Stimulated activated CD4-positive, alpha-beta T cell treated with anti-CD3 and anti-CD28 coated beads, Interleukin-4, amount 100 ng/mL, for 24 hours (primary cell): ENCODE data around the gene GLIS1.

Experiments
- DNase-seq: peaks from one replicate; pipeline ENCODE4 v3.0.0-alpha.2; 2020

The GLIS1 gene

DNA sequence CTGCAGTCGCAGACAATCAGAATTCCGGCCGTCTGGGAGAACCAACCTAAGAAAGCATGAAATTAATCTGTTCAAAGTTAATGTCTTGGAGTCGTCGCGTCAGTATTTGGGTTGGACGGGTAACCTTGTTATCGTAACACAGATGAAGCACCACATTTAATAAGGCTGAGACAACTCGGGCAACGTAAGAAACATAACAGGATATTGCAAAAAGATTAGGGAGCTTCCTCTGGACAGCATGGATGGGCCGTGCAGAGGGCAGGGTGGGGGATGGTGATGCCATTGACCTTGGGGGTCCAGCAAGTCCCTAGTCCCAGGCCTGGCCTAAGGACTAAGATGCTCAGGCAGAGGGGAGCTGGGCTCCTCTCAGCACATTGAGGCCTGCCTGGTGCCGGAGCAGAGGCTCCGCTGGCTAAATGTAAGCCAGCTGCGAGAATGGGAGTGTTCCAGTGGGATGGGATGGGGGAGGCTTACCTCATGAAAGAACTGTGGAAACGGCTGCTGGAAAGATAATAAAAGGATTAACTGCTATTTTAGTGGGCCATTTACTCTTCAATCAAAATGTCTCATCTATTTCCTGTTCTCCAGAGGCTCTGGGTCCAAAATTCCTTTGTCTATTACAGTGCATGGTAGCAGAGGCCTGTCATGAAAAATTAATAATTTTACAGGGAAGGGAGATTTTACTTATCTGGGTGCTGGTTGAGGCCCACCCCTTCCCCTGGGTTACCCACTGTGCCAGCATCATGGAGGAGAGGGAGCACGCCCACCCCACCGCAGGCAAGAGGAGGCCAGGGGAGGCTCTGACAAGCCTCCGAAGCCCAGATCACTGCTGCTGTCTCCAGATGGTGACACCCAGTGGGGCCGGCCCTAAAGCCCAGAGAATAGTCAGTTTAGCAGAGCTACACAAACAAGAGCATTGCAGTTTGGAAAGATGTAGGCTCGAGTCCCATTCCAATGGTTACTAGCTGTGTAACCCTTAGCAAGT is 148.1 kb downstream of the GLIS1 start:
- DNase-seq = no peak

- DNase-seq = no peak
These were observed 148.9 kb downstream of the GLIS1 start for GRCh38 chr1:53590104-53590503.

- no peak for DNase-seq
These were observed 149.7 kb downstream of the GLIS1 start for GRCh38 chr1:53589043-53589887.

DNA sequence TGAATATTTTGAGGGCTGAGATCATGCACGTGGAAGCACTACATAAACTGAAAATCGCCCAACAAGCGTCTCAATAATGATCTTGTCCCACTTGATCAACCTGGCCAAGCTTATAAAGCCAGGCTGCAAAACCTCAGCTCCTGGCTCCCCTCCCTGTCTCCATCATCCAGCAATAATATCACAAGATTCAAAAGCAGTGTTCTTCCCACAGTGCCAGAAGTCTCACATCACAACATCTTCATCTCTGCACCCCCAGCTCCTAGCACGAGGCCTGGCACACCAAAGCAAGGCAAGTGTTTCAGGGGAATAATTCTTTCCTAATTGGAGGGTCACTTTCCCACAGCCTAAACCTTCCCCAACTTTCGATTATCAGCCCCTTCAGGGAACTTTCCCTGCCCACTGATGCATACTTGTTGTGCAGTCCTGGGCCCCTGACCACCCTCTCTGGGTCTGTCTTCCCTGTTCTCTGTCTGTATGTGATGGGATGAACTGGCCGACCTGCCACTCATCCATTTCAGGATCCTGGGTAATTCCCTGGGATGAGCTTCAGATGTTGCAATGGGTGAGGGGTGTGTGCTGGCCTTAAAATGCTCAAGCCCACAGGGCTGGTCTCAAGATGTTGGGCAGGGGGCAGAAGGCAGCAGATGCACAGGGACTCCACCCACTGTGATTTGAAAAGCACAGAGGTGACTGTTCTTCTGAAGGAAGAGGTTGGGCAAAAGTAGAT is 150.7 kb downstream of the GLIS1 start:
- no peak for DNase-seq

GRCh38 chr1:53587252-53587988 is 151.5 kb downstream of the GLIS1 start:
- DNase-seq = no peak

GRCh38 chr1:53586765-53587164 is 152.2 kb downstream of the GLIS1 start:
- no peak for DNase-seq

DNA sequence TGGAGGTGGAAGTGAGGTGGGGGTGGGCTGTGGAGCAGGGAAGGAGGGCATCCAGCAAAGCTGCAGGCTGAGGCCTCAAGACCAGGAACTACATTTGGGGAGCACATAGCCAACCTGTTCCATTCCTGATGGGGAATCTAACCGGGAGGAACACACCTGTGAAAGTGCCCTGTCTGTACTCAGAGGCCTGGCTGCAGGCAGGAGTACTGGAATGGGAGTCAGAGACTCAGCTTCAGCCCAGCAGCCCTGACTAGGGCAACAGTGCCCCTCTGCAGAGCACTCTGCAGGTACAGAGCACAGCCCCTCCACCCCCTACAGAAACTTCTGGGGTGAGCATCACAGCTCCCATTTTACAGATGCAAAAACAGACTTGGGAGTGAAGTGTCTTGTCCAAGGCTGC is 153.4 kb downstream of the GLIS1 start:
- DNase-seq = no peak

- no peak for DNase-seq
These were observed 153.8 kb downstream of the GLIS1 start for GRCh38 chr1:53585129-53585528.

DNA sequence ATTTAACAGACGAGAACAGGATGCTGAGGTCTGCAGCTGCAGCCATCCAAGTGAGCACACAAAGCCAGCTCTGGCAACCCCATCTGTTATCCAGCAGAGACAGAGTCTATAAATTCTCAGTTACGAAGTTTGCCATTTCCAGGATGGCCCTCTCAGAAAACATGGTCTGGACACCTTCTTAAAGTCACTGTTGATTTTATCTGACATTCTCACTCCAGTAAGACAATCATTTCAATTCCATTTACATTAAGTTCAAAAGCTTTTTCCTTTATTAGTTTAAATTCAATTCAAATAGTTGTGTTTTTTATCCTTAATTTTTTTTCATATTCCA is 154.2 kb downstream of the GLIS1 start:
- no peak for DNase-seq

DNA sequence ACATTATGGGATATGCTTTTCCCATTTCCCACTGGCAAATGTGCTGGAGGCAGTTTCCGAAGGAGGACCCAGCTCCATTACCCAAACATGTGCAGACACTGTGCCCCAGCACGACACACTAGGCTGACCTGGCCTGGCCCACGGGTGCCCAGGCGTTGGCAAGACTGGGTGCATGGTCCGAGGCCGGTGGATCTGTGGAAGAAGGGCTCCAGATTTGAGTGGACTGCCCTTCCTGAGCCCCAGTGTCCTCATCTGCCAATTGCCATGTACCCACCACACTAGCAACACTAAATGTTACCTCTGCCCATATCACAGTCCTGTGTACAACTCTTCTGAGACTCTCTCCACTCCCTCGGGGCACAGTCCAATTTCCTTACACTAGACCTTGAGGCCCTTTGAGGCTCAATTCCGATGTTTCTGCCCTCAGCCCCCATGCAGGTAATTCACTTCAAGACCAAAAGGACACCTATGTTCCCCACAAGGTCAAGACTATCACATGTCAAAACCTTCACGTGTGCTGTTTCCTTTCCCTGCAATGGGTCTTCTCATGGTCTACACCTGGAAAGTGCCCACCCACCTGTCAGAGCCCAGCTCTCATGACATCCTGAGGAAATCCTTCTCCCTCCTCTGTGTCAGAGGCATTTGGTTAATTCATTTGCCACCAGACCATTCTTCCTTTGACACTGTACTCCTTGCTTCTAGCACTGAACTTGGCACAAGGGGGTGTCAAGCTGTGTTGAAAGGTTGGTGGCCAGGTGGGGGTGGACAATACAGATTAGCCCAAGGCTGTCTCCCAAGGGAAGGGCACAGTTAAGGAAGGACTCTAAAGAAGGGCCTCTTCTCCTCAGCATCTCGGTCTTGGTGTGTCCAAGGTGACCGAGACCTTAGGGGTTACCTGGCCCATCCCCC is 154.8 kb downstream of the GLIS1 start:
- no peak for DNase-seq

DNA sequence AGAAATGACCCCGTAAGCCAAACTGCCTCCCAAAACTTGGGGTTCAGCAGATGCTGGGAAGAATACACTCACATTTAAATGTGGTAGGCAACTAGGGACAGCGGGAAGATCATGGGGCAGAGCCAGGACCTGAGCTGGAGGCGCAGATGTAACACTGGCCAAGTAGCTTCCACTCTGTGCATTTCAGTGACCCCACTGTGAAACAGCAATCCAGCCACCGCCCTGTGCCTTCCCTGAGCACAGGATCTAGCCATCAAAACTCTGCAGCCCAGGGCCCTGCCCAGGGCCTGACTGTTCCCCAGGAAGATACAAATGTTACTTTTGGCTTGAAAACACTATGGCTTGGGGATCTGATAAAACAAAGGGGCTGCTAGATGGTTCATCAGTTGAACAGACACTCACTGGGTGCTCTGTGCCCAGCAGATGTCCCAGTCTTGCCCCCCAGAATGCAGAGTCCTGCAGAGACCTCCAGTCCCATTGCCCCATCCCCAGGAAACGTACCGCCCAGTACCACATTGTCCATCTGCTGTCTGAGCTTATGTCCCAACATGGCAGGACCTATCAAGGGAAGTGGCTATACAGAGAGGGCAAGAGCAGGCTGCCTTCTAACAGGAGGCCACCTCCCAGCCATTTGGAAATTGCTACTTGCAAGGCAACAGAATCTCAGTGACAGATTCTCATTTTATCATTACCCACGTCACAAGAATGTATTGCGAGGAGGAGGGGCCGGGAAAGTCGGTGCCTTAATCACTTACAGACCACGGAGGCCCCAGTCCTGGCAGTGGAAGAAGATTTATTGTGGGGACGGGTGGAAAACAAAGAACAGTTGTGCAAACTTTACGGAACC is 155.7 kb downstream of the GLIS1 start:
- no peak for DNase-seq

DNA sequence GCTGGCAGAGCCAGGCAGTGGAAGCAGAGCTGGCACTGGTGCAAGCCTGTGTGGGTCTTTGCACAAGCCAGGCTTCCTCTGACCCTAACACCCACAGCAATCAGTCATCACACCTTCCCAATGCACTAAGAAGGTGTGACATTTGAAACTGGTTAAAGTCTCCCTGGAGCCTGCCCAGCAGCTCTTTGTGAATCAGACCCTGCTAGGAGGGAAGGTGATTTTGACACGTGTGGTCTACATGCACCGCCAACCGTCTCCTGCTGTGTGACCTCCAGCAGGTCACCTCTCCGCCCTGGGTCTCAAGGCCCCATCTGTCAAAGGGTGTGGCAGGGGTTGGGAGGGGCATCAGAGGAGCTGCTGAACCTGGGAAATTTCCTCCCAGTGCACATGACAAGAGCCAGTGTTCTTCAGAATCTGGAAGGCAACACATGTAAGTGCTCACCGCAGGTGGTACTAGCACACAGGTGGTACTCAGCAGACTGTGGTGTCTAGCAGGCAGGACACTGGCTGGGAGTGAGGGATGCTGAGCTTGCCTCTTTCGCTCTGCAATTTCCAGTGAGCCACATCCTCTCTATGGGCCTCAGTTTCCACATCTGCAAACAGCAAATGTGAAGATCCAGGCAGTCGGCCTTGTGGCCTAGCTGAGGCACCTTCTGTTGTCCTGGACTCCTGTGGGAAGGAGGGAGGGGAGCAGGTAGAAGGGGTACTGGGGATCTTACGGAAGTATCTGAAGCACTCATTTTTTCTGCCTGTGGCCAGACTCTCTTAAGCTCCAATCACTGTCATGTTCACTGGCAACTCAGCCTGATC is 156.5 kb downstream of the GLIS1 start:
- no peak for DNase-seq

DNA sequence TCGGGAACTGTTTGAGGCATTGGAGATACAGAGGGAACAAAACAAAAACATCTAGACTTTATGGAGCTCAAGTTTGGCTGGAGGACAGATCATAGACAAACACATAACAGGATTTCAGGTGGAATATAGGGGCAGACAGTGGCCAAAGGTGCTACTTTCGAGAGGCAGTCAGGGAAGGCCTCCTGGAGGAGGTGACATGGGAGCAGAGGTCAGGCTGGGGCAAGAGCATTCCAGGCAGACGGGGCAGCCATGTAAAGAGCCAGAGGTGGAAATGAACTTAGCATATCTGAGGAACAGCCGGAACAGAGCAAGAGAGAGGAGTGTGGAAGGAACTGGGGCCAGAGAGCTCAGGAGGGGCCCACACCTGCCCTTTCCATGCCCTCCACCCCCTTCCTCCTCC is 157.5 kb downstream of the GLIS1 start:
- no peak for DNase-seq

GRCh38 chr1:53580739-53581475 is 158.1 kb downstream of the GLIS1 start:
- DNase-seq = no peak

GRCh38 chr1:53580009-53580400 is 159.0 kb downstream of the GLIS1 start:
- DNase-seq = no peak

DNA sequence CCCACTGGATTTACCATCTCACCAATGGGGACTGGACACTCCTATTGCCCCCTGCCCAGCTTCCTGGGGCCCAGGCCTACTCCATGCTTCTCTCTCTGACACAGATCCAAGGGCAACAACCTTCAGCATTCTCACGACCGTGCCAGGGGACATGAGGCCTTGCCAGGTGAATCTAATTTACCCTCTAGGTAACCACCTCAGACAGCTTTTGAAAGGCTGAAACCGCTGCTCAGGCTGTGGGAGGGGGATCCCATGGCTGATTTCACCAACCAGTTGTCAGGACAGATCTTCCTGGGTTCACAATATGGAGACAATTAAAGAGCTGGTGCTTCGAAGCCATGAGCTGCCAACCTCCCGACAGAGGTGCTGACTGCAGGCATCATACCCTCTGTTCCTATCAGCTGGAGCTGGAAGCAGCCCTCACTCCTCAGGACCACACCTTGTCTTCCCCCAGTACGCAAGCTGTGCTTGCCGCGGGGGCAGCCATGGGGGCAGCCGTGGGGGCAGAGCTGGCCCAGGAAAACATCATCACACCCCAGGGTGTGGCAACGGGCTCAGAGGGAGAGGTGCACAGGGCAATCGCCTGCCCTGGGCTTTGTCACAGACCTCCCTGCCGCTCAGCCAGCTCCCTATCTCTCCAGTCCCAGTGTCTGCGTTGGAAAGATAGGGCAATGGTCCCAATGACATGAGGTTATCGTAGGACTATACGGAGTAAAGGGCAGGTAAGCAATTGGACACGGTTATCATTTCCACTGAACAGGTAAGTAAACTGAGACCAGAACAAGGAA is 159.5 kb downstream of the GLIS1 start:
- DNase-seq = no peak

DNA sequence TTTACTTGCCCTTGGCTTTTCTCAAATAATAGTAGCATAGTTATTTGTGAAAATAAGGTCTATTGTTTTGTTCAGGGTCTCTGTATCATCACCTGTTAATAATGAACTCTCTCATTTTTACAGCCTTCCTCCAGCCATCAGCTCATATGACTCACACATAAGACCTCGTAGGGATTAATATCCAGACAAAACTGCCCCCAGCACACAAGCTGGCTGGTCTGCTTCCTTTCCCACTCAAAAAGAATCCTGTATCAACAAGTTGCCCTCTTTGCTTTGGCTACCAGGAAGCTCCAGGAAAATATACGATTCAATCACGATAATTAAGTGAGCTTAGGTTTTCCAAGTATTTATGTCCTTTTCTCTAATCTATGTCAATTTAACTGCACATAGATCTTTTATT is 160.6 kb downstream of the GLIS1 start:
- DNase-seq = no peak

DNA sequence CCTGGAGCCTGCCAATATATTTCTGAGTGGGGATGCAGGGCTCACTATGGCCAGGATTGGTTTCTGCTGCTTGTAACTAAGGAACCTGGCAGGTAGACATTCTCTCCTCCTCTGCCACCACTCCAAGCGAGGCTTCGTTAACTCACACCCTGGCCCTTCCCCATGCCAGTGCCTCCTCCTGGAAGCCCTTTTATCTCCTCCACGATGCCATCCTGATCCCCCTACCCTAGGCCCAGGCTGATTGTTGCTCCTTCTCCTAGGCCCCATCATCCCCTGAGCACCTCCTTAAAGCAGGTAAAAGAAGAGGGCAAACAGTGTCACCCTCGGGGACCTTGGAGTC is 161.2 kb downstream of the GLIS1 start:
- DNase-seq = no peak
